HepG2 (cell line): ENCODE data around the gene ZBTB7C. TPM values are rescaled to one million over a fixed set of nuclear protein-coding genes. Genes with fewer than 3 reads are reported as not detected.

Source experiments
- ATAC-seq: fragments of 200-7000 bp; cut with Tn5 transposase; 3 replicates; pipeline ENCODE4 v1.9.1; 2020; ENCODE audit warnings: mild to moderate bottlenecking, moderate library complexity
- BruUV-seq: library from RNA; stranded (reverse); fragments of 400-500 nt; replicated peaks from 2 replicates; lab custom pipeline; 2021; lab: Mats Ljungman, UMichigan
- CTCF ChIA-PET: fragments of 300-600 bp; formaldehyde crosslinking; extraction: SDS; loops from one replicate; lab custom pipeline; 2021; ENCODE audit warnings: low total read pairs, inconsistent platforms, low intra/inter-chr PET ratio; lab: Yijun Ruan, JAX
- POLR2A ChIA-PET: fragments of 350-600 bp; sonication (Branson Sonifier 250); formaldehyde crosslinking; loops from one replicate; lab custom pipeline; 2020; ENCODE audit warnings: antibody characterized with exemption, inconsistent platforms; lab: Yijun Ruan, JAX
- DNase-seq: peaks from one replicate; pipeline ENCODE4 v3.0.0-alpha.2; 2015; ENCODE audit warnings: low spot score
- FAIRE-seq: peaks from 3 replicates; lab custom pipeline; 2011; peaks lifted over from hg19 to GRCh38; lab: Jason Lieb, UNC
- H2AFZ ChIP-seq: one replicate; pipeline ENCODE4 v1.6.1; 2011; ENCODE audit warnings: low read length, inconsistent platforms
- H3K27ac ChIP-seq: fragments of 300-600 bp; 3 replicates; pipeline ENCODE4 v1.8.0; 2011; ENCODE audit warnings: mixed run types, mild to moderate bottlenecking, mixed read lengths, low read length, inconsistent platforms; ENCODE audit not compliant: insufficient read depth; ENCODE audit errors: extremely low read length
- H3K27me3 ChIP-seq, 2 experiments: fragments of 200-600 bp in 1 of 2; 2 replicates in 1 of 2; 3 replicates in 1 of 2; pipeline versions ENCODE4 v1.6.0 to v1.8.0; 2011; ENCODE audit warnings: low read length in 2 of 2, mild to moderate bottlenecking in 2 of 2, moderate library complexity in 2 of 2, inconsistent platforms in 1 of 2; ENCODE audit not compliant: insufficient read depth in 2 of 2, control insufficient read depth in 1 of 2
- H3K36me3 ChIP-seq, 2 experiments: fragments of 200-600 bp in 1 of 2; replicated peaks in 1 of 2; 2 replicates in 1 of 2; 3 replicates in 1 of 2; pipeline versions ENCODE4 v1.5.1 to v1.8.0; 2011; ENCODE audit warnings: low read length in 2 of 2, inconsistent platforms in 1 of 2; ENCODE audit not compliant: insufficient read depth in 2 of 2, control insufficient read depth in 1 of 2
- H3K4me1 ChIP-seq: 2 replicates; pipeline ENCODE4 v1.5.1; 2012; ENCODE audit warnings: low read length, inconsistent platforms; ENCODE audit not compliant: insufficient read depth
- H3K4me2 ChIP-seq: 2 replicates; pipeline ENCODE4 v1.6.0; 2011; ENCODE audit warnings: low read depth, low read length, inconsistent platforms
- H3K4me3 ChIP-seq, 3 experiments: fragments of 200-600 bp in 1 of 3; sonication (generic), shearing (Covaris generic) in 1 of 3; replicated peaks in 1 of 3; 2 replicates each; pipeline ENCODE4 v1.5.1; 2011 to 2016; ENCODE audit warnings: low read length in 3 of 3, inconsistent platforms in 2 of 3, low read depth in 2 of 3, mild to moderate bottlenecking in 2 of 3, control low read depth in 1 of 3, mixed read lengths in 1 of 3; ENCODE audit not compliant: insufficient read depth in 1 of 3
- H3K79me2 ChIP-seq: one replicate; pipeline ENCODE4 v1.6.1; 2011; ENCODE audit warnings: low read length, inconsistent platforms; ENCODE audit not compliant: insufficient read depth
- H3K9ac ChIP-seq: 2 replicates; pipeline ENCODE4 v1.6.0; 2011; ENCODE audit warnings: mild to moderate bottlenecking, low read depth, low read length, inconsistent platforms; ENCODE audit not compliant: insufficient read depth
- H3K9me3 ChIP-seq: 2 replicates; pipeline ENCODE4 v1.5.1; 2012; ENCODE audit warnings: mild to moderate bottlenecking, low read length
- H4K20me1 ChIP-seq: 2 replicates; pipeline ENCODE4 v1.6.0; 2011; ENCODE audit warnings: inconsistent platforms, mild to moderate bottlenecking, low read length, moderate library complexity; ENCODE audit not compliant: insufficient read depth
- HOXA3 ChIP-seq: sonication (generic); formaldehyde crosslinking; IDR thresholded peaks from 2 replicates; pipeline ENCODE4 v1.5.0; 2020; ENCODE audit warnings: missing genetic modification reagents
- KDM3A ChIP-seq: IDR thresholded peaks from 2 replicates; pipeline ENCODE4 v1.6.1; 2018; ENCODE audit warnings: low read depth, missing compliant biosample characterization
- KLF11 ChIP-seq: IDR thresholded peaks from 2 replicates; pipeline ENCODE4 v1.6.1; 2016; ENCODE audit warnings: missing compliant biosample characterization
- MED1 ChIP-seq: sonication (generic); formaldehyde crosslinking; IDR thresholded peaks from 2 replicates; pipeline ENCODE4 v1.4.0; 2020; ENCODE audit warnings: missing genetic modification reagents
- NR2F6 ChIP-seq, 2 experiments: IDR thresholded peaks; 2 replicates each; pipeline ENCODE4 v1.6.1; 2016; ENCODE audit warnings: antibody characterized with exemption in 1 of 2, mild to moderate bottlenecking in 1 of 2
- POGZ ChIP-seq: sonication (generic); formaldehyde crosslinking; IDR thresholded peaks from 2 replicates; pipeline ENCODE4 v1.4.0; 2020; ENCODE audit warnings: mild to moderate bottlenecking, missing genetic modification reagents
- TAF15 ChIP-seq: fragments of 200-400 bp; formaldehyde crosslinking; IDR thresholded peaks from one replicate; pipeline ENCODE4 v1.6.1; 2018; ENCODE audit warnings: mild to moderate bottlenecking, low read depth, low read length; ENCODE audit not compliant: poor library complexity, severe bottlenecking
- ZBTB42 ChIP-seq: sonication (generic); formaldehyde crosslinking; IDR thresholded peaks from 2 replicates; pipeline ENCODE4 v1.5.0; 2020; ENCODE audit warnings: mild to moderate bottlenecking, missing genetic modification reagents
- ZNF253 ChIP-seq: sonication (generic); formaldehyde crosslinking; IDR thresholded peaks from 2 replicates; pipeline ENCODE4 v1.8.0; 2022; ENCODE audit warnings: mild to moderate bottlenecking, missing genetic modification reagents, borderline replicate concordance
- ZNF496 ChIP-seq: sonication (generic); formaldehyde crosslinking; IDR thresholded peaks from 2 replicates; pipeline ENCODE4 v1.8.1; 2023; ENCODE audit warnings: mild to moderate bottlenecking, moderate library complexity, missing genetic modification reagents; ENCODE audit not compliant: insufficient replicate concordance
- ZNF569 ChIP-seq: sonication (generic); formaldehyde crosslinking; IDR thresholded peaks from 2 replicates; pipeline ENCODE4 v1.5.0; 2020; ENCODE audit warnings: mild to moderate bottlenecking, missing genetic modification reagents, moderate library complexity, borderline replicate concordance
- WGBS: methylation state at CpG from one replicate; pipeline ENCODE4 v1.1.6; 2017; ENCODE audit warnings: low lambda C conversion rate; 5-methylcytosine and 5-hydroxymethylcytosine counted together
- in situ Hi-C: cut with HindIII; loops from 2 replicates; pipeline ENCODE4 v1.10.0; 2017; ENCODE audit warnings: low pct_unique_long_range_greater_than_20kb; ENCODE audit not compliant: extremely low pct_ligation_motif_present
- intact Hi-C: fragments of 100-400 bp; cut with micrococcal nuclease; formaldehyde crosslinking; loops from one replicate; pipeline ENCODE4 v1.10.0; 2022; ENCODE audit not compliant: unreplicated experiment
- polyA plus RNA-seq, 8 experiments: library from polyadenylated mRNA; depleted of rRNA in 3 of 8; stranded (reverse) in 7 of 8; unstranded in 1 of 8; fragments of >200 nt; fragmentation: Illumina TruSeq in 4 of 8; extraction: Trizol in 4 of 8; gene quantifications; 2 replicates each; pipeline versions ENCODE4 v1.2.1 to v1.2.3, GENCODE V29; 2011 to 2016; ENCODE audit warnings: low read depth in 4 of 8, missing spikeins in 1 of 8, mixed read lengths in 1 of 8; ENCODE audit not compliant: insufficient read depth in 1 of 8
- total RNA-seq, 5 experiments: library from RNA; depleted of rRNA; stranded (reverse); fragments of >200 nt; fragmentation: Illumina TruSeq; extraction: Trizol; gene quantifications; 2 replicates each; pipeline ENCODE4 v1.2.3, GENCODE V29; 2016; ENCODE audit warnings: low read depth in 1 of 5
- TF ChIP-seq, protein P1 (sequence below): sonication (generic); formaldehyde crosslinking; IDR thresholded peaks from 2 replicates; pipeline ENCODE4; 2020; ENCODE audit warnings: missing genetic modification reagents, mild to moderate bottlenecking, borderline replicate concordance
- TF ChIP-seq, protein P2 (sequence below): sonication (generic); formaldehyde crosslinking; IDR thresholded peaks from 2 replicates; pipeline ENCODE4 v1.5.0; 2020; ENCODE audit warnings: mild to moderate bottlenecking, missing genetic modification reagents
- TF ChIP-seq, protein P3 (sequence below): sonication (generic); formaldehyde crosslinking; IDR thresholded peaks from 2 replicates; pipeline ENCODE4 v1.5.1; 2020; ENCODE audit warnings: mild to moderate bottlenecking, moderate library complexity, missing genetic modification reagents
- TF ChIP-seq, protein P4 (sequence below): sonication (generic); formaldehyde crosslinking; IDR thresholded peaks from 2 replicates; pipeline ENCODE4 v1.8.1; 2023; ENCODE audit warnings: missing genetic modification reagents, mild to moderate bottlenecking, borderline replicate concordance

Gene ZBTB7C
- total and polyA plus RNA-seq, 2 of the 13 experiments (the other 11 are each of a cell fraction or from before 2014, with no cell fraction given): 0.01 to 0.04 TPM

DNA sequence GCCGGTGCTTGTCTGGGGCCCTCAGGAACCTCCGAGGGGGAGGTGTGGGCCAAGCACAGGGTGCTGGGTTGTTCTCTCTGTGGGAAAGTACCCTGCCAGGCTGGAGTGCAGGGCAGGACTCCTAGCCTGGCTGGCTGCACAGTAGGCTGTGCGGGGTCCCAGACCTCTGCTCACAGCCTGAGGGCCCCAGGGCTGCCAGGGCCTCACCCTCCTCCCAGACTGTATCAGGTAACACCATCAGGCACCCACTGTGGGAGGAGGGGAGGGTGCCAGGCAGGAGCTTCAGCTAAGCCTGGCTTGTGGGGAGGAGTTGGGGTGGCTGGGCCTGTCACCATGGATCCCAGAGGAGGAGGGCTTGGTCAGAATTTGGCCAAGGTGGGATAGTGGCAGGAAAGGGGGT is 266.8 kb downstream of the ZBTB7C start:
- Histone ChIP-seq H3K4me1 (no peaks in the 10 kb centered on the region), H3K36me3 (no peaks in the 10 kb centered on the region), H3K27ac (no peak overlapping the region), H2AFZ (no peak overlapping the region), H3K9ac (no peak overlapping the region), H3K79me2 (no peaks in the 10 kb centered on the region), H3K4me3 (no peak overlapping the region), H4K20me1 (no peaks in the 10 kb centered on the region), H3K9me3 (no peaks in the 10 kb centered on the region), H3K4me2 (no peak overlapping the region), H3K27me3 (peaks cover 2 to 22% of the 10 kb centered on the region in 2 experiments; a peak in 3 of 5 replicates)
- intact Hi-C loops (no loop called here), in situ Hi-C loops (no loop called here)
- DNase-seq: no peak
- FAIRE-seq: no peak
- ATAC-seq: no peak
- TF ChIP-seq, protein P1, sequence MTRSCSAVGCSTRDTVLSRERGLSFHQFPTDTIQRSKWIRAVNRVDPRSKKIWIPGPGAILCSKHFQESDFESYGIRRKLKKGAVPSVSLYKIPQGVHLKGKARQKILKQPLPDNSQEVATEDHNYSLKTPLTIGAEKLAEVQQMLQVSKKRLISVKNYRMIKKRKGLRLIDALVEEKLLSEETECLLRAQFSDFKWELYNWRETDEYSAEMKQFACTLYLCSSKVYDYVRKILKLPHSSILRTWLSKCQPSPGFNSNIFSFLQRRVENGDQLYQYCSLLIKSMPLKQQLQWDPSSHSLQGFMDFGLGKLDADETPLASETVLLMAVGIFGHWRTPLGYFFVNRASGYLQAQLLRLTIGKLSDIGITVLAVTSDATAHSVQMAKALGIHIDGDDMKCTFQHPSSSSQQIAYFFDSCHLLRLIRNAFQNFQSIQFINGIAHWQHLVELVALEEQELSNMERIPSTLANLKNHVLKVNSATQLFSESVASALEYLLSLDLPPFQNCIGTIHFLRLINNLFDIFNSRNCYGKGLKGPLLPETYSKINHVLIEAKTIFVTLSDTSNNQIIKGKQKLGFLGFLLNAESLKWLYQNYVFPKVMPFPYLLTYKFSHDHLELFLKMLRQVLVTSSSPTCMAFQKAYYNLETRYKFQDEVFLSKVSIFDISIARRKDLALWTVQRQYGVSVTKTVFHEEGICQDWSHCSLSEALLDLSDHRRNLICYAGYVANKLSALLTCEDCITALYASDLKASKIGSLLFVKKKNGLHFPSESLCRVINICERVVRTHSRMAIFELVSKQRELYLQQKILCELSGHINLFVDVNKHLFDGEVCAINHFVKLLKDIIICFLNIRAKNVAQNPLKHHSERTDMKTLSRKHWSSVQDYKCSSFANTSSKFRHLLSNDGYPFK (CRISPR knock-in tag): no peak
- TF ChIP-seq ZNF253 (CRISPR knock-in tag) (no peak), TAF15 (no peak), KDM3A (no peak), POGZ (no peak), ZBTB42 (no peak), ZNF569 (no peak), HOXA3 (CRISPR knock-in tag) (no peak), NR2F6 (IDR thresholded peaks at IDR 0.05) (no peak), NR2F6 (CRISPR knock-in tag; IDR thresholded peaks at IDR 0.05) (no peak), KLF11 (CRISPR knock-in tag) (no peak), MED1 (CRISPR knock-in tag) (no peak), ZNF496 (no peak)
- TF ChIP-seq, protein P2, sequence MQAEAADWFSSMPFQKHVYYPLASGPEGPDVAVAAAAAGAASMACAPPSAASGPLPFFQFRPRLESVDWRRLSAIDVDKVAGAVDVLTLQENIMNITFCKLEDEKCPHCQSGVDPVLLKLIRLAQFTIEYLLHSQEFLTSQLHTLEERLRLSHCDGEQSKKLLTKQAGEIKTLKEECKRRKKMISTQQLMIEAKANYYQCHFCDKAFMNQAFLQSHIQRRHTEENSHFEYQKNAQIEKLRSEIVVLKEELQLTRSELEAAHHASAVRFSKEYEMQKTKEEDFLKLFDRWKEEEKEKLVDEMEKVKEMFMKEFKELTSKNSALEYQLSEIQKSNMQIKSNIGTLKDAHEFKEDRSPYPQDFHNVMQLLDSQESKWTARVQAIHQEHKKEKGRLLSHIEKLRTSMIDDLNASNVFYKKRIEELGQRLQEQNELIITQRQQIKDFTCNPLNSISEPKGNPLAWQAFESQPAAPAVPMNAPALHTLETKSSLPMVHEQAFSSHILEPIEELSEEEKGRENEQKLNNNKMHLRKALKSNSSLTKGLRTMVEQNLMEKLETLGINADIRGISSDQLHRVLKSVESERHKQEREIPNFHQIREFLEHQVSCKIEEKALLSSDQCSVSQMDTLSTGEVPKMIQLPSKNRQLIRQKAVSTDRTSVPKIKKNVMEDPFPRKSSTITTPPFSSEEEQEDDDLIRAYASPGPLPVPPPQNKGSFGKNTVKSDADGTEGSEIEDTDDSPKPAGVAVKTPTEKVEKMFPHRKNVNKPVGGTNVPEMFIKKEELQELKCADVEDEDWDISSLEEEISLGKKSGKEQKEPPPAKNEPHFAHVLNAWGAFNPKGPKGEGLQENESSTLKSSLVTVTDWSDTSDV: no peak
- TF ChIP-seq, protein P3, sequence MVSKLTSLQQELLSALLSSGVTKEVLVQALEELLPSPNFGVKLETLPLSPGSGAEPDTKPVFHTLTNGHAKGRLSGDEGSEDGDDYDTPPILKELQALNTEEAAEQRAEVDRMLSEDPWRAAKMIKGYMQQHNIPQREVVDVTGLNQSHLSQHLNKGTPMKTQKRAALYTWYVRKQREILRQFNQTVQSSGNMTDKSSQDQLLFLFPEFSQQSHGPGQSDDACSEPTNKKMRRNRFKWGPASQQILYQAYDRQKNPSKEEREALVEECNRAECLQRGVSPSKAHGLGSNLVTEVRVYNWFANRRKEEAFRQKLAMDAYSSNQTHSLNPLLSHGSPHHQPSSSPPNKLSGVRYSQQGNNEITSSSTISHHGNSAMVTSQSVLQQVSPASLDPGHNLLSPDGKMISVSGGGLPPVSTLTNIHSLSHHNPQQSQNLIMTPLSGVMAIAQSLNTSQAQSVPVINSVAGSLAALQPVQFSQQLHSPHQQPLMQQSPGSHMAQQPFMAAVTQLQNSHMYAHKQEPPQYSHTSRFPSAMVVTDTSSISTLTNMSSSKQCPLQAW: no peak
- TF ChIP-seq, protein P4, sequence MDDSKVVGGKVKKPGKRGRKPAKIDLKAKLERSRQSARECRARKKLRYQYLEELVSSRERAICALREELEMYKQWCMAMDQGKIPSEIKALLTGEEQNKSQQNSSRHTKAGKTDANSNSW: no peak
- no TSS peak for BruUV-seq
- WGBS: 33% methylated on average over 1 of the region's 3 CpGs
- POLR2A ChIA-PET: no interaction called here
- CTCF ChIA-PET: no interaction called here
